GM12892 (cell line): ENCODE measurements around the gene CEP20.

ENCODE experiments used
- POLR2A ChIP-seq: IDR thresholded peaks from 2 replicates; pipeline ENCODE4 v1.6.1; 2011; ENCODE audit warnings: low read depth, low read length, control low read depth
- TAF1 ChIP-seq: IDR thresholded peaks from 2 replicates; pipeline ENCODE4 v1.6.1; 2011; ENCODE audit warnings: low read depth, mild to moderate bottlenecking, control low read depth, low read length, borderline replicate concordance

- TF ChIP-seq POLR2A (no peak), TAF1 (no peak)
These were observed 37.2 kb upstream of the CEP20 start for GRCh38 chr16:15925631-15926030.
